HL-60 (cell line): Measurements from ENCODE around the gene TAF1B.

ENCODE experiments used
- CTCF ChIP-seq: IDR thresholded peaks from one replicate; pipeline ENCODE4 v1.5.1; 2011; ENCODE audit warnings: low read length, control low read depth, inconsistent platforms; ENCODE audit not compliant: insufficient read depth
- GABPA ChIP-seq: IDR thresholded peaks from 2 replicates; pipeline ENCODE4 v1.6.1; 2012; ENCODE audit warnings: low read depth
- POLR2AphosphoS5 ChIP-seq: IDR thresholded peaks from 2 replicates; pipeline ENCODE4 v1.6.1; 2012; ENCODE audit warnings: low read depth
- REST ChIP-seq: IDR thresholded peaks from 2 replicates; pipeline ENCODE4 v1.6.1; 2012; ENCODE audit warnings: low read depth; ENCODE audit not compliant: insufficient replicate concordance

- TF ChIP-seq CTCF (no peak), REST (no peak), POLR2AphosphoS5 (no peak), GABPA (no peak)
Measured at GRCh38 chr2:9797681-9798556, 45.4 kb upstream of the TAF1B start.
